Gastroesophageal sphincter (tissue), 3 donors: ENCODE data around the gene BORCS6.
A peak's percentile ranks its signal among the peaks of the same experiment; 100 is the strongest.

ENCODE experiments used
- POLR2A ChIP-seq, 2 donors: fragments of 450-650 bp; IDR thresholded peaks; one replicate each; pipeline ENCODE4 v1.6.1; 2017; ENCODE audit warnings: antibody characterized with exemption in 2 of 2, mild to moderate bottlenecking in 2 of 2, moderate library complexity in 1 of 2
- POLR2AphosphoS5 ChIP-seq: sonication (generic); formaldehyde crosslinking; IDR thresholded peaks from one replicate; pipeline ENCODE4 v1.6.1; 2017; ENCODE audit warnings: antibody characterized with exemption
- TF ChIP-seq, protein P1 (sequence below), 4 experiments: fragments of 200-600 bp in 2 of 4; fragments of 450-650 bp in 2 of 4; sonication (generic) in 1 of 4; IDR thresholded peaks; one replicate each; pipeline ENCODE4 v1.5.1; 2017 to 2019; ENCODE audit warnings: antibody characterized with exemption in 4 of 4, mild to moderate bottlenecking in 2 of 4, moderate library complexity in 2 of 4

DNA sequence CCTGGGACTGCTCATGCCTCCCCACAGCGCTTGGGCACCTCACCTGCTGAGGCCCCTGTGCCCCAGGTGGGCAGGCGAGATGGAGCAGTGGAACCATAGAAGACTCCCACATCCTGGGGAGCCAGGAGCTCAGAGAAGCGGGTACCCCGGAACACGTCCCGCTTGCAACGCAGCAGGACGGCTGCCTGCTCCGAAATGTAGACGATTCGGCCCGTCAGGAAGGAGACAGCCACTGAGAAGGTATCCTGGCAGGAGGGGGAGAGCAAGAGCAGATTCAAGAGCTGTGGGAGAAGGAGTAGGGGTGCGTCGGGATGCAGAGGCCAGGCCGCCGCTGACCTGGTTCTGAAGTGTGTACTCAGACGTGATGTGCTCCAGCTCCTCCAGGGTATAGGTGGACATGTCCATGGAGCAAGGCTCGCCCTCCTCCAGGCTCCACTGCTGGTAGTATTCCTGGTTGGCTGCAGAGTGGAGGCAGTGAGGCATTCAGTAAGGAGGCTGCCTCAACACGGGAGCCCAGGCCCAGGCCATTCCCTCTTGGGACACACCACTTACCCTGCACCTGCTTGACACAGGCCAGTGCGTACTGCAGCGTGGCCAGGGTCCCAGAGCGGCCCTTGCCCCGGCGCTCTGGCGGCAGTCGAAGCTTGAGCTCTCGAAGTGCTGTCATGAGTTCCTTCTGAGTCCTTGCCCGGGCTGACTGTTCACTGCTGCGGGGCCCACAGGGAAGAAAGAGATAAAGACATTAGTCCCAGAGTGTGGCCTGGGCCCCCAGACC, 40.4 kb downstream of the BORCS6 start:
- TF ChIP-seq, protein P1, sequence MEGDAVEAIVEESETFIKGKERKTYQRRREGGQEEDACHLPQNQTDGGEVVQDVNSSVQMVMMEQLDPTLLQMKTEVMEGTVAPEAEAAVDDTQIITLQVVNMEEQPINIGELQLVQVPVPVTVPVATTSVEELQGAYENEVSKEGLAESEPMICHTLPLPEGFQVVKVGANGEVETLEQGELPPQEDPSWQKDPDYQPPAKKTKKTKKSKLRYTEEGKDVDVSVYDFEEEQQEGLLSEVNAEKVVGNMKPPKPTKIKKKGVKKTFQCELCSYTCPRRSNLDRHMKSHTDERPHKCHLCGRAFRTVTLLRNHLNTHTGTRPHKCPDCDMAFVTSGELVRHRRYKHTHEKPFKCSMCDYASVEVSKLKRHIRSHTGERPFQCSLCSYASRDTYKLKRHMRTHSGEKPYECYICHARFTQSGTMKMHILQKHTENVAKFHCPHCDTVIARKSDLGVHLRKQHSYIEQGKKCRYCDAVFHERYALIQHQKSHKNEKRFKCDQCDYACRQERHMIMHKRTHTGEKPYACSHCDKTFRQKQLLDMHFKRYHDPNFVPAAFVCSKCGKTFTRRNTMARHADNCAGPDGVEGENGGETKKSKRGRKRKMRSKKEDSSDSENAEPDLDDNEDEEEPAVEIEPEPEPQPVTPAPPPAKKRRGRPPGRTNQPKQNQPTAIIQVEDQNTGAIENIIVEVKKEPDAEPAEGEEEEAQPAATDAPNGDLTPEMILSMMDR (IDR thresholded peaks at IDR 0.05): no peak
- TF ChIP-seq POLR2A (IDR thresholded peaks at IDR 0.05): peak in 1 of 2 donors; percentile 19
- TF ChIP-seq POLR2AphosphoS5: peak; percentile 24
